Stimulated activated CD4-positive, alpha-beta T cell treated with anti-CD3 and anti-CD28 coated beads, Interleukin-15, amount 100 ng/mL, for 48 hours (primary cell): Measurements from ENCODE around the gene MPZL3.

Experiments used
- DNase-seq, 2 donors: peaks; one replicate each; pipeline ENCODE4 v3.0.0-alpha.2; 2020; ENCODE audit warnings: low read depth in 2 of 2

The MPZL3 gene

GRCh38 chr11:118232659-118233058 is 19.5 kb downstream of the MPZL3 start:
- DNase-seq: peak; percentile 57 to 64

- DNase-seq: no peak
Observed at GRCh38 chr11:118231461-118231860, 20.7 kb downstream of the MPZL3 start.

- DNase-seq: no peak
Observed at GRCh38 chr11:118230088-118230487, 22.1 kb downstream of the MPZL3 start.

- DNase-seq: no peak
Observed at GRCh38 chr11:118229274-118229847, 22.8 kb downstream of the MPZL3 start.

- DNase-seq: no peak
Observed at GRCh38 chr11:118227865-118228785, 24.0 kb downstream of the MPZL3 start.

GRCh38 chr11:118226781-118227180 is 25.4 kb downstream of the MPZL3 start:
- no peak for DNase-seq

- no peak for DNase-seq
Observed at GRCh38 chr11:118226296-118226695, 25.9 kb downstream of the MPZL3 start.

- peak; percentile 51 to 55 for DNase-seq
Observed at GRCh38 chr11:118224511-118225188, 27.5 kb downstream of the MPZL3 start, which contains the start of gene JAML. Gene JAML, minus strand, starts transcription at chr11:118225011. Its CDS starts 10,145 bp downstream, at chr11:118214866.

- no peak for DNase-seq
Observed at GRCh38 chr11:118223992-118224391, 28.2 kb downstream of the MPZL3 start.

GRCh38 chr11:118223570-118223969 is 28.6 kb downstream of the MPZL3 start:
- DNase-seq: no peak

- no peak for DNase-seq
Observed at GRCh38 chr11:118222437-118222836, 29.7 kb downstream of the MPZL3 start.

- DNase-seq: no peak
Observed at GRCh38 chr11:118221419-118221818, 30.7 kb downstream of the MPZL3 start.

- DNase-seq: no peak
Observed at GRCh38 chr11:118219732-118220131, 32.4 kb downstream of the MPZL3 start.

- DNase-seq: no peak
Observed at GRCh38 chr11:118219244-118219643, 32.9 kb downstream of the MPZL3 start.

- no peak for DNase-seq
Observed at GRCh38 chr11:118217575-118217974, 34.6 kb downstream of the MPZL3 start.

GRCh38 chr11:118216621-118217481 is 35.3 kb downstream of the MPZL3 start:
- peak; percentile 41 to 49 for DNase-seq

GRCh38 chr11:118215765-118216164 is 36.4 kb downstream of the MPZL3 start:
- DNase-seq: no peak

GRCh38 chr11:118215262-118215661 is 36.9 kb downstream of the MPZL3 start:
- DNase-seq: no peak

GRCh38 chr11:118214210-118214914 is 37.8 kb downstream of the MPZL3 start:
- no peak for DNase-seq

- no peak for DNase-seq
Observed at GRCh38 chr11:118213781-118214180, 38.4 kb downstream of the MPZL3 start.

GRCh38 chr11:118213201-118213600 is 39.0 kb downstream of the MPZL3 start:
- DNase-seq: no peak
